NCI-H2227 (cell line): ENCODE data around the gene EEF1AKMT4.

Source experiments
- DNase-seq: peaks from one replicate; lab custom pipeline; 2025; ENCODE audit not compliant: unreplicated experiment; lab: John Stamatoyannopoulos, UW

EEF1AKMT4 gene

DNA sequence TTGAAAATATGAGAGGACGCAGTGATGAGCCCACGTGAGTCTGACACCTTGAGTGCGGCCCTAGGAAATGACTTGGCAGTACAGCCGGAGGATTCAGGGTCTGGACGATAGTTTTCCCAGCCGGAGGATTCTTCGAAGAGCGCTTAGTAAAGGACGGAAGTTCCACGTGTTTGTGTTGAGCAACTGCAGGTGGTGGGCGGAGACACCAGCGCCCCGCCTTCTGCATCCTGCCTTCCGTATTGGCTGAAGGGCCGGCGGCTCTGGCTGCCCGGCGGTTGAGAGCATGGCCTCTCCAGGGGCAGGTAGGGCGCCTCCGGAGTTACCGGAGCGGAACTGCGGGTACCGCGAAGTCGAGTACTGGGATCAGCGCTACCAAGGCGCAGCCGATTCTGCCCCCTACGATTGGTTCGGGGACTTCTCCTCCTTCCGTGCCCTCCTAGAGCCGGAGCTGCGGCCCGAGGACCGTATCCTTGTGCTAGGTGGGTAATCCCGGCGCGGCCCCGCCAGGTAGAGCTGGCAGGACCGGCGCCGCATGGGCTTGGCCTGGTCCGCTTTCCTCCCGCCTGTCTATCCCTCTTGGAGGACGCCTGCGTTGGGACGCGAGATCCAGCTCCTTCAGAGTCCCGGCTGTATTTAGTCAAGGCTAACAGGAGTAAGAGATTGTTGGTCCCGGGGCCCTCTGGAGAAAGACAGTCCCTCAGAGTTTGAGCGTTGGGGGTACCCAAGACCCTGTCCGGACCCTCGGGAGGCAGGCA, at the start of gene EEF1AKMT4:
EEF1AKMT4 (plus strand) TSS at position 261 of the 755 bp plus-strand sequence; CDS start at position 284, 23 bp downstream.
- peak; percentile 98 for DNase-seq

DNA sequence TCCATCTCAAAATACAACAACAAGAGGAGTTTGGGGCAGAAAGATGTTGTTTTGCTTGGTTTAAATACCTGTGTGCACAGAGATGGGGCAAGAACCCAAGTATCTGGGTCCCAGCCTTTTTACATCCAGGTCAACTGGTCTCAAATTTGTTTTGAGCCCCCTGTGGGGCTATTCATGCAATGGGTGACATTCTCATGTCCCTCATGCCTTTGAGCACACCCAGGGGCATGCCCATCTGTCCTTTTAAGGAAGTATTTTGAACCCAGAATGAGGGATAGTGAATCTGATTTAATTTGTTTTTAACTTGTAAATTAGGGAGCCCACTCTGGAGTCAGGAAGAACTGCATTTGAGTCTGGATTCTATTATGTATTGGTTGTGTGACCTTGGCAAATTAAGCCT, 48.6 kb upstream of the EEF1AKMT4 start:
- DNase-seq: no peak

DNA sequence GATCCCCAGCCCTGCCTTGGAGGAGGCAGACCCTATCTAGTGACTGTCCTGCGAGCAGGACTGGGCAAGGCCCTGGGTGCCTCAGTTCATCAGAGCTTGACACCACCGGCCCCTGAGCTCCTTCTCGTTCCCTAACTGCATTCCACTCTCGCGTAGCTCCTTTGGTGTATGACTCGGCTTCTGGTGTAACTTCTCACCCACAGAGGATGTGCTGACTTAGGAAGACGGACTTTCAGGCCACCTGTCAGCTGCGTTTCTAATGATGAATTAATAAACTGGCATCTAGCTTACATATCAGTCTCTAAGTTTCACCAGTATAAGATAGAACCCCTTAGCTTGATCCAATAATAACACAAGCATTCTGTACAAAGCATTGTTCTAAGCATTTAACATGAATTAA, 45.9 kb upstream of the EEF1AKMT4 start:
- DNase-seq: no peak

DNA sequence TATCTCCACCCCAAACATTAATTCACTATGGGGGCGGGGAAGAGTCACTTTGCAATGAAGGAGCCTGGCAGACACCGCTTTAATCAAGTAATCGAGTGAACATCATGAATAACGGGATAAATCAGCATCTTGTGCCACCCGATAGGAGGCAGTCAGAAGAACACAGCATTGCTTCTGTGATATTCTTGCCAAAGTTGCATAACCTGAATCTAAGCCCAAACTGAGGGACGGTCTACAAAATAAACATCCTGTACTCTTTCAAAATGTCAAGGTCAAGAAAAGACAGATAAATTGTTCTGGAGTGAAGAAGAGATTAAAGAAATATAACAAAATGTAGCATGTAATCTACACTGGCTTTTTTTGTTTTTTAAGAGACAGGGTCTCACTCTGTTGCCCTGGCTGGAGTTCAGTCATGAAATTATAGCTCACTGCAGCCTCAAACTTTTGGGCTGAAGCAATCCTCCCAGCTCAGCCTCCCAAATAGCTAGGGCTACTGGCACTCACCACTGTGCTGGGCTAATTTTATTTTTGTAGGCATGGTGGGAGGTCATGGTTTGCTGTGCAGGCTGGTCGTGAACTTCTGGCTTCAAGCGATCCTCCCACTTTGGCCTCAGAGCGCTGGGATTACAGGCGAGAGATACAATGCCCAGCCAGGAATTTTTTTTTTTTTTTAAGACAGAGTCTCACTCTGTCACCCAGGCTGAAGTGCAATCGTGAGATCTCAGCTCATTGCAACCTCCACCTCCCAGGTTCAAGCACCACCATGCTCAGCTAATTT, 40.1 kb upstream of the EEF1AKMT4 start:
- DNase-seq: no peak

DNA sequence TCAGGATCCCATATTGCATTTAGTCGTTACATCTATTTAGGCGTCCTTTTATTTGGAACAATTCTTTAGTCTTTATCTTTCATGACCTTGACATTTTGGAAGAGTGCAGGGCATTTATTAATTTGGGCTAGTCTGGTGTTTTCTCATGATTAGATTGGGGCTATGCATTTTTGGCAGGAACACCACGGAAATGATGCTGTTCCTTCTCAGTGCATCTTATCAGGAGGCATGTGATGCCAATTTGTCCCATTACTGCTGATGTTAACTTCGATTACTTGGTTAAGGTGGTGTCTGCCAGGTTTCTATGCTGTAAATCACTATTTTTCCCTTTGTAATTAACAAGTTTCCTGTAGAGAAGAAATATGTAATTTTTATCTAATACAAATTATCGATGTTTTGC, 38.2 kb upstream of the EEF1AKMT4 start:
- no peak for DNase-seq

DNA sequence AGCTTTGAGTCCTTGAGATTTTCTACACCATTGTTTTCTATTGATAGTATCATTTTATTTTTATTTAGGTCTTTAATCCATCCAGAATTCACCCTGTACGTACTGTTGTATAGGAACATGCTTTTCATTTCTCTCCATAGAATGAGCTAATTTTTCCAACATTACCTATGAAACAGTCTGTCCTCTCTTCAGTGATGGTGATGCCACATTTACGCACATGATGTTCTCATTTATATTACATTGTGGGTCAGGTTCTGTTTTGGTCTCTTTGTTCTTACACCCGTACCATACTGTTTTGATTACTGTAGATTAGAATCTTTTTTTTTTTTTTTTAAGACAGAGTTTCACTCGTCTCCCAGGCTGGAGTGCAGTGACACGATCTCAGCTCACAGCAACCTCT, 37.8 kb upstream of the EEF1AKMT4 start:
- DNase-seq: no peak

DNA sequence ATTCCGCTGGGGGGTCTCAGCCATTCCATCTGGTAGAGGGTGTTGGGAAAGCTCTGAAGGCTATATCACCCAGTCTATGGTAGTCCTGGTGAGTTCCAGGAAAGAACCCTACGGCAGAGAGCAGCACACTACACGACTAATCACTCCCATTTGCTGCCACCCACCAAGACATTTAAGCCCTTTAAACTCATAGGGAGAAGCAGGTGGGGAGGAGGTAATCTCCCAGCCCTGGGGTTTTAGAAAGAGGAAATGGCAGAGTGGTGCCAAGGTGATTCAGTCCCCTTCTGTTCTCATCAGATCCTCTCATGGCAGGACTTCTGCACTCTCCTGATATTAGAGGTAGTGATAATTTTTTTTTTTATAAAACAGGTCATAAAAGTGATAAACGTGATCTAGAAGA, 30.7 kb upstream of the EEF1AKMT4 start:
- DNase-seq: no peak

DNA sequence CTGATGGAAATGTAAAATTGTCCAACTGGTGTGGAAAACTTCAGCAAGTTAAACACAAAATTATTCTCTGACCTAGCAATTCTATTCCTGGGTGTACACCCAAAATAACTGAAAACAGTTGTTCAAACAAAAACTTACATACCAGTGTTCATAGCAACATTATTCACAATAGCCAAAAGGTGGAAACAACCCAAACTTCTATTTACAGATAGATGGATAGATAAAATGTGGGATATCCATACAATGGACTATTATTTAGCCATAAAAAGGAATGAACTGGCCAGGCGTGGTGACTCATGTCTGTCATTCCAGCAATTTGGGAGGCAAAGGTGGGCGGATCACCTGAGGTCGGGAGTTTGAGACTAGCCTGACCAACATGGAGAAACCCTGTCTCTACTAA, 27.0 kb upstream of the EEF1AKMT4 start:
- no peak for DNase-seq

DNA sequence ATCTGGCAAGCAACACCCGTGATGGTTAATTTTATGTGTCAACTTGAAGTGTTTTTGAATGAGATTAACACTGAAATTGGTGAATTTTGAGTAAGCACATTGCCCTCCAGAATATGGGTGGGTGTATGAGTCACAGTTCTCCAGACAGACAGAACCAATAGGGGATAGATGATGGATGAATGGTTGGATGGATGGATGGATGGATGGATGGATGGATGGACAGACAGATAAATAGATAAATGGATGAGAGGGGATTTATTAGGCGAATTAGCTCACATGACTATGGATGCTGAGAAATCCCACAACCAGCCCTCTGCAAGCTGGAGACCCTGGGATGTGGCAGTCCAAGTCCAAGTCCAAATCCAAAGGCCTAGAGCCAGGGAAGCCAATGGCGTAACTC, 25.5 kb upstream of the EEF1AKMT4 start:
- no peak for DNase-seq

DNA sequence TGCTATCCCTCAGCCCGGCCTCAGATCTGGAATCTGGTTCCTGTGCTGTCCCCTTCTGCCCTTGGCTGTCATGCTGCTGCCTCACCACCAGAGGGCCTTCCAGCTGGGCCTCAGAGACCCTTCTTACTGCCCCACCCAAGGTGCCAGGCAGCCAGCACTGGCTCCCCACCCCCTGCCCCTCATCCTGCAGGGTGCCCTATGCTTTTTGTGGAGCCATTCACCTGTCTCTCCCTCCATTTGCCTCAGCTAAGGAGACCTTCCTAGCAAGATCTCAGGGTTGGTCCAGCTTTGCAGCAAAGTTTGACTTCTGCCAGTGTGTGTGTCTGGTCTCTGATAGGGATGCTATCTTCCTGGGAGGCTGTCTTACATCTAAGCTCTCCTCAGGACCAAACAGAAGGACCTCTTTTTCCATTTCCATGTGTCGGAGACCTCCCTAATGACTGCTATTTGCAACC, 22.0 kb upstream of the EEF1AKMT4 start:
- DNase-seq: peak; percentile 51

DNA sequence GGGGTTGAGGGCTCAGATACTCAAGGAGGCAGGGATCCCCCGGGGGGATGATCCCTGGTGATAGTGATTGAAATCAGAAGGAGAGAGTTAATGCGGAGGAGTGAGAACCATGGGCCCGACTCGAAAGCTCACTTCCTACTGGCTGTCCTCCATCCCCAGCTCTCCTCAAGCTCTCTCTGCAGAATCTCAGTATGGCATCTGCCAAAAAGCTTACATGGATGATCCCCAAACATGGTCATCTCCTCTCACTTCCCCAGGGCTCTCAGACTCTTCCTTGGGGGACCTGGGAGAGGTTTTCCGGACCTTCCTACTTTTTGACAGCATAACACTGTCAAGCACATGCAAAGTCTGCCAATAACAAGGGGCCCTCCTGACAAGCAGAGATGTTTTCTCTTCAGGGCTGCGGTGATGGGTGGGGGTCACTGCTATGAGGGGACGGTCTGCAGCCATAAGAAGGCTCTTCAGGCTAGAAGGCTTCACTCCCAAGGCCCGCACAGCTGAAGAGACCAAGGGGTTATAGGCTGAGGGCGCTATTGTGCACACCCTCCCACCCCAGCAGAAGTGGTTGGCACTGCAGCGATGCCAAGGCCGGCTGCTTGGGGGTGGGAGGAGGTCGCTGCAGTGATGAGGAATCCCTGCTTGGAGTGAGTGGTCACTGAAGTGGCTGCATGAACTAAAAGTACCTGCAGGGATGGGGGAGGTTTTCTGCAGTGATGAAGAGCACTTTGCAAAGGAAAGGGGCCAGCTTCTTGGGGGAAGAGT, 20.9 kb upstream of the EEF1AKMT4 start:
- no peak for DNase-seq

DNA sequence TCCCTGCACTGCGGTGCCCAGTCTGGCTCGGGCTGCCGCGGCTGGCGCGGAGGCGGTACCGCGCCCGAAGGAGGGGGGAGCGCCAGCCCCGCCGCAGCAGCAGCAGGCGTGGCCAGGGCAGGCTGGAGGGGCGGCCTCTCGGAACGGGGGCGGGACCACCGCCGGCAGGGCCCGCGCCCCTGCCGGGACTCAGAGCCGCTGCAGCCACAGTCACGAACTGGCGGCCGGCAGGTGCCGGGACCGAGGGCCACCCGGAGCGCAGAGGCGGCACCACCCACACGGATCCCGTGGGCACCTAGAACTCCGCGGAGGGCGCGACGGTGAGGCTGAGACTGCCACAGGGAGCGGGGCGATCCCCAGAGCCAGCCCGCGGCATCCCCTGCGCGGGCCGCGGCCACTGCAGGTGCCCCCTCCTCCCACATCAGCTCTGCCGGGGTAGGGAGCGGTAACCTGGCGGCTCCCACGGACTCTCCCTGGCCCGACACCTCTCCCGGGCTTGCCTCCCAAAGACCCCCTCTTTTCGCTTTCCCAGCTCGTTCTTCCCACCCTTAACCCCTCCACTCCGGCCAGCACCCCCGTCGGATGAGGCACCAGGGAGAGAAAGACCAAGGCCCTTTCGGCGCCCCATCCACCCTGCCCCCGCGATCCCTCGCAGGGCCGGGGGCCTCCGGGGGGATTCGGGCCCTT, 19.9 kb upstream of the EEF1AKMT4 start, which contains the start of gene VWA5B2:
VWA5B2 (plus strand) TSS at position 192 of the 687 bp plus-strand sequence. CDS start 944 bp downstream, outside the sequence.
- DNase-seq: peak; percentile 89

DNA sequence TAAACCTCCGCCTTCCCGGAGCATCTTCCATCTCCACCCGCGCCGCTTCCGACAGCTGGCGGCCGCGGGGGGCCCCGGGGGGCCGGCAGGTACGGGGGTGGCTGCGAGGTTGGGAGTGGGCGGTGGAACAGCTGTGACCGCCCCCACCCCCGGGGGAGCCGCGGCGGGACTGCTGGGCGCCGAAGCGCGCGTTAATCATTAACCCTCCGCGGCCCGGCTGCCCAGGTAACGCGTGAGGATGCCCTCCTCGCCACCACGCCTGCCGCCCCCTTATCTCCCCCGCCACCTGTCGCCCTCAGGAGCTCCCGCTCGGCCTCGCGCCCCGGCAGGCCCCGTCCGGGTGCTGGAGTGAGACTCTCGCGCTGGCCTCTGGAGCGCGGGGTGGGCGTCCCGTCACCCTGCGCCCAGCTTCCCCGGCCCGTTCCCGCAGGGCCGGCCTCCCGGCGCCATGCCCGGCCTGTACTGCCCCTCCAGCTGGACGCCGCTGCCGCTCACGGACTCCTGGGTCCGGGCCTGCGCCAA, 19.3 kb upstream of the EEF1AKMT4 start:
- DNase-seq: peak; percentile 39

DNA sequence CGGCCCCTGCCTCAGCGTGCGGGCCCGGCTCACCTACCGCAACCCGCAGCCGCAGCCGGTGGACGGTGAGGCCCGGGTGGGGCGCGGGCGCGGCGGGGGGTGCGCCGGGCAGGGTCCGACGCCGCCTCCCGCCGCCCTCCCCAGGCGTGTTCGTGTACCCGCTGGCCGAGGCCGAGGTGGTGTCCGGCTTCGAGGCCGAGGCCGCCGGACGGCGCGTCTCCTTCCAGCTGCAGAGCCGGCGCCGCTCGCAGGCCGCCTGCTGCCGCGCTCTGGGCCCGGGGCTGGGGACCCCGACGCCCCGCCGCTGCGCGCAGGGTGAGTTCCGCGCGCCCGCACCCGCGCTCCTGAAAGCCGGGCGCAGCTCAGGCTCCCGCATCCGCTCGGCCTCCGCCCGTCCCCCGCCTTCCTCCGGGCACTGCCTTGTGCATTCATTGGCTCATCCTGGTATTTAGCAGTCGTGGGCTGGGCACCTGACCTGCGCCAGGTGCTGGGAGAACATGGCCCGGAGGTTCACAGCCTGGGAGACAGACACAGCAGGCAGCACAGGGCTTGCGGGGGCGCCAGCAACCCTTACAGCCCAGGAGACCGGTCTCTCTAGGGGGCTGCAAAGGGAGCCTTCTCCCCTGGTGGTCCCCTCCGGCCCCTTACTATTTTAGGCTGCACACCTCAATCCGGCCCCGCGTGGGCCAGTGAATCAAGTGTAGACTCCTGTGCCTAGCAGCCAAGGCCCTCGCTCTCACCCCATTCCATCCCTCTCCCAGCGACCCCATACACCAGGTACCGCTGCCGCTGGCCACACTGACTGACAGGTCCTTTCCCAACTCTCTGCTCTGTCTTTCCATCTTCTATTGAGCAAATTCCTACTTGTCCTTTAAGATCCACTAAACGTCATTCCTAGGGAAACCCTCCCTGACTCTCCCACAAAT, 18.6 kb upstream of the EEF1AKMT4 start:
- peak; percentile 19 for DNase-seq

DNA sequence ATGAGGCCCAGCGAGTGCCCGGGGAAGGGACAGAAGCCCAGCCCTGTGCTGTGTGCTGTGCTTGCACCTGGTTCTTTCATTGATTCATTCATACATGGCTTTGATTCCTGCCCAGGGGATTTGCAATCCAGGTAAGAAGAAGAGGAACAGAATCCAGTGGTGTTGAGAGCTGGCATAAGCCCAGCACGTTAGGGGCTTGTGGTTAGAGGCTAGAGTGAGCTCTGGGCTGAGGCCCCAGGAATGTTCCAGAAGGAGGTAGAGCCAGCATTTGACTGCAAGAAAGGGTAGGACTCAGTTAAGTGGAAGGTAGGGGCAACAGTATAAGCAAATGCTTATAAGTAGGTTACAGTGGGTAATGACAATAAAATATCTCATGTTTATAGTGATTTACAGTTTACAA, 17.8 kb upstream of the EEF1AKMT4 start:
- no peak for DNase-seq

DNA sequence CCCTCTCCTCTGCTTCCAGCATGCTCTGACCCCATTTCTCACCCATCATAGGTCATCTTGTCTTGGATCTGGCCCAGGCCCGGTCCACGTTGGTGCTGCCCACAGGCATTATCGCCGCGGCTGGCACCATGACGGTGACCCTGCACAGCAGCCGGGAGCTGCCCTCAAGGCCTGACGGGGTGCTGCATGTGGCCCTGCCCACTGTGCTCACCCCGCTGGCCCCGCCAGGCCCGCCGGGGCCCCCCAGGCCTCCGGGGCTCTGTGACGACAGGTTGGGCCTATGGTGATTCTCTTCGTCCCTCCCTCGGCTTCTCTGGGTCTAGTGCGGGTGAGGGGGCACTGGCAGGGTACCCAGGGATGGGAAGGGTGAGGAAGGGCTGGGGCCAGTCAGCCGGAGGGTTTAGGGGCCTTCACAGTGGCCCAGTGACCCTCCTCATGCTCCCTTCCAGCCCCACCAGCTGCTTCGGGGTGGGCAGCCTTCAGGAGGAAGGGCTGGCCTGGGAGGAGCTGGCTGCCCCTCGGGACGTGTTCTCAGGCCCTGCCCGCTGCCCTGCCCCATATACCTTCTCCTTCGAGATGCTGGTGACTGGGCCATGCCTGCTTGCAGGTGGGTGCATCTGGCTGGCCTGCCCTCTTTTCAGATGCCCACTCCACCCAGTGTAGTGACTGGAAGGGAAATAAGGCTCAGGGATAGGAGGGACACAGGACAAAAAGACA, 16.2 kb upstream of the EEF1AKMT4 start:
- no peak for DNase-seq

DNA sequence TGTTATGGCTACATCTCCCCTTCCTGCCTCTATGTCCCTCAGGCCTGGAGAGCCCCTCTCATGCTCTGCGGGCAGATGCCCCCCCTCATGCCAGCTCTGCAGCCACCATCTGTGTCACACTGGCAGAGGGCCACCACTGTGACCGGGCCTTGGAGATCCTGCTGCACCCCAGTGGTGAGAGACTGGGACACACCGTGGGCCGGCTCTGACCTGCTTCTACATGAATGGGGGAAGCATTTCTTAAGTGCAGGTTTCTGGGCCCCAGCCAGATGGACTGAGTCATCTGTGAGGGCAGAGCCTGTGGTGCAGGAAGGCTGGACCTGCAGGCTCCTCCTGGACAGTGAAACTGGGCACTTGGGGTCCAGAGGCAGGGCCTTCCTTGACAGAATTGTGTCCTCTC, 15.2 kb upstream of the EEF1AKMT4 start:
- DNase-seq: no peak

DNA sequence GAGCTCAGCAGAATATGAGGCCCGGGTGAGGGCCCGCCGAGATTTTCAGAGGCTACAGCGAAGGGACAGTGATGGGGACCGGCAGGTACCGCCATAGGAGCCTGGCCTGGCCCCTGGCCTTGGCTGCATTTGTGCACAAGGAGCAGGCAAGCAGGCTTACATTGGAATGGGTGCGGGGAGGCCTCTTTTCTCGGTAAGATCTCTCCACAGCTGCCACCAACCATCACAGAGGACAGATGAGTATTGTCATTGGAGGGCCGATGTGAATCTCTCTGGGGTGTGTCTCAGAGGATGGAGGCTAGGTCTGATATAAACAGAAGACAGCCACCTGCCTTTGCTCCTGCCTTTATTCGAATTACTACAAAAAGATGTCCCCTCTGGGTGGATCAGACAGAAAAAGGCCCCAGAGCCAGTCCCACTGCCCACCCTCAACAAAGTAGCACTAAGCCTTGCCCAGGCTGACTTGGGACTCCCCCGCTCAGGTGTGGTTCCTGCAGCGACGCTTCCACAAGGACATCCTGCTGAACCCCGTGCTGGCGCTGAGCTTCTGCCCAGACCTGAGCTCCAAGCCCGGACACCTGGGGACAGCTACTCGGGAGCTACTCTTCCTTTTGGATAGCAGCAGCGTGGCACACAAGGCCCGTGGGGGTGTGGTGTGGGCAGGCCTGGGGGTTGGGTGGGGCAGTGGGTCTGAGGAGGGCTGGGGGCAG, 14.6 kb upstream of the EEF1AKMT4 start:
- no peak for DNase-seq
